AG04450 (cell line): ENCODE data around the gene ARMH1. TPM values are rescaled to one million over a fixed set of nuclear protein-coding genes. Genes with fewer than 3 reads are reported as not detected.

ENCODE experiments used
- CTCF ChIA-PET: fragments of 300-600, 350-600 bp; formaldehyde crosslinking; extraction: SDS; loops from one replicate; lab custom pipeline; 2022; ENCODE audit warnings: antibody characterized with exemption, inconsistent platforms; lab: Charles Lee
- POLR2A ChIA-PET: fragments of 350-600 bp; formaldehyde crosslinking; extraction: SDS; loops from one replicate; lab custom pipeline; 2021; ENCODE audit warnings: antibody characterized with exemption, inconsistent platforms; lab: Yijun Ruan, JAX
- DNase-seq: peaks from one replicate; pipeline ENCODE4 v3.0.0-alpha.2; 2011; ENCODE audit warnings: low read depth, low spot score
- H3K27ac ChIP-seq: one replicate; pipeline ENCODE4 v1.5.1; 2012; ENCODE audit warnings: low read depth, low read length, control low read depth
- H3K27me3 ChIP-seq: one replicate; pipeline ENCODE4 v1.6.0; 2012; ENCODE audit warnings: low read length; ENCODE audit not compliant: control insufficient read depth, insufficient read depth
- H3K4me3 ChIP-seq: 2 replicates; pipeline ENCODE4 v1.5.1; 2011; ENCODE audit warnings: mild to moderate bottlenecking, low read depth, low read length, control low read depth
- H3K9me3 ChIP-seq: 2 replicates; pipeline ENCODE4 v1.5.1; 2012; ENCODE audit warnings: low read length; ENCODE audit not compliant: control insufficient read depth, insufficient read depth
- CTCF ChIP-seq: IDR thresholded peaks from 2 replicates; pipeline ENCODE4 v1.5.1; 2011; ENCODE audit warnings: low read depth, low read length, control low read depth, inconsistent platforms
- polyA plus RNA-seq: library from polyadenylated mRNA; depleted of rRNA; stranded (reverse); fragments of >200 nt; gene quantifications from 2 replicates; pipeline ENCODE4 v1.2.3, GENCODE V29; 2011

ARMH1 gene
- polyA plus RNA-seq, 1 experiment: 2.7 TPM

- no peak overlapping the region for H3K4me3 ChIP-seq
- no peaks in the 10 kb centered on the region for H3K9me3 ChIP-seq
- H3K27ac ChIP-seq: no peak overlapping the region
- ChIA-PET POLR2A (interaction anchor here (0.7 to 1.8 kb wide), 2 partner anchors 41 to 438 kb away, joined by 3 to 5 read pairs; no protein-coding TSS in a partner anchor), CTCF (interaction anchor here (0.5 to 9.3 kb wide), 9 partner anchors 8 to 273 kb away, joined by 4 to 221 read pairs (median 21); no protein-coding TSS in a partner anchor)
- TF ChIP-seq CTCF: no peak
- DNase-seq: no peak
- H3K27me3 ChIP-seq: no peaks in the 10 kb centered on the region
These were observed 23.4 kb upstream of the ARMH1 start for GRCh38 chr1:44651069-44651468.

GRCh38 chr1:44652445-44653106, 21.9 kb upstream of the ARMH1 start:
- Histone ChIP-seq H3K4me3 (no peak overlapping the region), H3K9me3 (no peaks in the 10 kb centered on the region)
- POLR2A ChIA-PET: interaction anchor here (0.6 to 0.9 kb wide), 3 partner anchors 21 to 236 kb away, joined by 3 to 6 read pairs (median 5); no protein-coding TSS in a partner anchor

GRCh38 chr1:44653107-44653964, 21.2 kb upstream of the ARMH1 start:
- Histone ChIP-seq H3K27me3 (no peaks in the 10 kb centered on the region), H3K9me3 (no peaks in the 10 kb centered on the region), H3K27ac (no peak overlapping the region), H3K4me3 (no peak overlapping the region)
- no peak for DNase-seq
- CTCF ChIA-PET: interaction anchor here (0.5 to 9.3 kb wide), 51 partner anchors 10 to 649 kb away, joined by 3 to 221 read pairs (median 4); partner anchors contain the start of genes ARMH1, RNU5D-1 and TMEM53
- POLR2A ChIA-PET: interaction anchor here (0.9 kb wide), 1 partner anchor 22 kb away, joined by 3 read pairs; no protein-coding TSS in a partner anchor
- TF ChIP-seq CTCF: 0 out of 2 replicates have a peak, but pooled peaks have one; percentile 5

More at GRCh38 chr1:44652445-44653106, 21.9 kb upstream of the ARMH1 start:
- CTCF ChIA-PET: interaction anchor here (0.5 to 9.3 kb wide), 52 partner anchors 9 to 1592 kb away, joined by 3 to 221 read pairs (median 4); partner anchors contain the start of genes ARMH1, RNU5D-1 and TMEM53
- no peak for DNase-seq
- Histone ChIP-seq H3K27ac (no peak overlapping the region), H3K27me3 (no peaks in the 10 kb centered on the region)
- peak; percentile 98 for TF ChIP-seq CTCF

- ChIA-PET CTCF (interaction anchor here (1.0 to 3.7 kb wide), 2 partner anchors 10 to 45 kb away, joined by 4 to 15 read pairs; no protein-coding TSS in a partner anchor), POLR2A (interaction anchor here (0.6 kb wide), 1 partner anchor 23 kb away, joined by 3 read pairs; no protein-coding TSS in a partner anchor)
- DNase-seq: no peak
These were observed 19.8 kb upstream of the ARMH1 start for GRCh38 chr1:44654621-44655187.

More at GRCh38 chr1:44654621-44655187, 19.8 kb upstream of the ARMH1 start:
- Histone ChIP-seq H3K9me3 (no peaks in the 10 kb centered on the region), H3K27me3 (no peaks in the 10 kb centered on the region), H3K4me3 (no peak overlapping the region), H3K27ac (no peak overlapping the region)
- TF ChIP-seq CTCF: no peak
